BLaER1 treated with 17β-estradiol and CSF1 and Interleukin-3, amounts not matched to agents 10 nM and 100 nM (cell line): ENCODE measurements around the gene BLACAT1.
A peak's percentile ranks its signal among the peaks of the same experiment; 100 is the strongest.

Experiments
- H3K27ac ChIP-seq, 11 experiments: shearing (Covaris generic); formaldehyde crosslinking; 2 replicates each; pipeline ENCODE4 v1.8.1; 2022
- H3K27me3 ChIP-seq, 11 experiments: shearing (Covaris generic); formaldehyde crosslinking; 2 replicates each; pipeline ENCODE4 v1.8.1; 2022
- H3K36me3 ChIP-seq, 11 experiments: shearing (Covaris generic); formaldehyde crosslinking; 2 replicates each; pipeline ENCODE4 v1.8.1; 2022
- H3K4me1 ChIP-seq, 10 experiments: shearing (Covaris generic); formaldehyde crosslinking; 2 replicates each; pipeline ENCODE4 v1.8.1; 2022
- H3K4me2 ChIP-seq, 11 experiments: shearing (Covaris generic); formaldehyde crosslinking; 2 replicates each; pipeline ENCODE4 v1.8.1; 2022
- H3K4me3 ChIP-seq, 10 experiments: shearing (Covaris generic); formaldehyde crosslinking; 2 replicates each; pipeline ENCODE4 v1.8.1; 2022
- H3K9ac ChIP-seq, 11 experiments: shearing (Covaris generic); formaldehyde crosslinking; 2 replicates each; pipeline ENCODE4 v1.8.1; 2022
- H3K9me3 ChIP-seq, 11 experiments: shearing (Covaris generic); formaldehyde crosslinking; replicated peaks in 1 of 11; 2 replicates each; pipeline ENCODE4 v1.8.1; 2022
- H4K20me1 ChIP-seq, 11 experiments: shearing (Covaris generic); formaldehyde crosslinking; 2 replicates each; pipeline ENCODE4 v1.8.1; 2022
- Cebpa-rat ChIP-seq, 11 experiments: shearing (Covaris generic); IDR thresholded peaks; 2 replicates each; pipeline ENCODE4 v1.8.1; 2022

BLACAT1 gene

DNA sequence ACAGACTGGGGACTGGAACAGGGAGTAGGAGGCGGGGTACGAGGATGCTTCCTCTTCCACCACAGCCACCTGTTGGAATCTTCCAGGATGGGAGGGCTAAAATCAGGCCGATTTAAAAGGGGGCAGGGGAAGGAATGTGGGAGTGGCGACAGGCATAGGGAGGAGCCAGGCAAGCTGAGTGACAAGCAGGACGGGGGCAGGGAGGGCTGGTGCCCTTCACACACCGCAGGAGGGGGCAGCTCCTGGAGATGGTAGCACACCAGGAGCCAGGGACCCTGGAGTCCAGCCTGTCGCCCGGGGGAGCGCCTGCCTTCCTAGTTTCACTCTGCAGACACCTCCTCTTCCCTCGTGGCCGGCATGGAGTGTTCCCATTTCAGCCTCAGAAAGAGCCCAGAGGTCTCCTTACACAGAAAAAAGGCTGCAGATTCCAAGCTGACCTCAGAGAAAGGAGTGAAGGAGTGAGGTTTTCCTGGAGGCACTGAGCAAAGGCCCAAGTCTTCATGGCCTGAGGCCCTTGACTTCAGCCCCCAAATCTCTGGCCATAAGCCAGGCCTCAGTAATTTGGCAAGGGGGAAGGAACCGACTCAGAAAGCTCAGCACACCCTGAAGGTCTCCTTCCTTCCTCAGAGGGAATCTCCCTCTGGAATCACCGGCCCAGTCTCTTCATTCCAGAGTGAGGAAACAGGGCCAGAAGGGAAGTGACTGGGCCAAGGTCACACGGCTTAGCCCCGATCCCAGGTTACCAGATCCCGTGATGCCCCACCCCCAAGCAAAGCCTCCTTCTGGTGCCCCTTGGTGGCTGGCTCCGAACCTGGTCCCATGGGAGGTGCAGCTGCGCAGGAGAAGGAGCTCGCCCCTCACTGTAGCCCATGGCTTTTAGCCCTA is 8.1 kb downstream of the BLACAT1 start:
- H3K27me3 ChIP-seq = peaks cover 15 to 39% (median 33%) of the 10 kb centered on the region in 11 experiments
- H4K20me1 ChIP-seq = peaks cover 0 to 20% (median 0%) of the 10 kb centered on the region in 11 experiments; a peak in 5 of 22 replicates
- H3K4me1 ChIP-seq = peaks cover 12 to 37% (median 32%) of the 10 kb centered on the region in 10 experiments
- no peak for TF ChIP-seq Cebpa-rat (IDR thresholded peaks at IDR 0.05)
- no peak overlapping the region for H3K9ac ChIP-seq
- H3K27ac ChIP-seq = no peak overlapping the region
- no peaks in the 10 kb centered on the region for H3K36me3 ChIP-seq
- no peaks in the 10 kb centered on the region for H3K9me3 ChIP-seq
- no peak overlapping the region for H3K4me3 ChIP-seq
- H3K4me2 ChIP-seq = peak overlapping the region in 4 of 11 experiments; percentile 14 to 88 (median 60); a peak in 6 of 22 replicates

DNA sequence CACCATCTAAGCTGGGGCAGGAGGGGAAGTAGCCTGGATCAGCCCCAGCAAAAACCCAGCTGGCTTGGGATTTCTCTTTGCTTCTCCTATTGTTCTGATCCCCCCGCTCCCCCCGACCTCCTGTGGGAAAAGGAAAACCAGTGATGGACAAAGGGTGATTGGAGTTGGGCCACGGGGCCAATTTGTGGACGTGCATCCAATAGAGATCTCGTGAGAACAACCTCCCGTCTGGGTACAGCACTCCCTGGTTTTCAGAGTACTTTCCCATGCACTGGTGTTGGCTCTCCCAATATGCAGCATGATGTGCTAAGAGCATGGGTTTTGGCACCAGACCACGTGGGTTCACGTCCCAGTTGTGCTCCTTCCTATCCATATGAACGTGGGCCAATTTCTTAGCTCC is 9.0 kb downstream of the BLACAT1 start:
- Histone ChIP-seq H3K4me1 (peaks cover 20 to 46% (median 40%) of the 10 kb centered on the region in 10 experiments), H3K9ac (no peak overlapping the region), H3K4me3 (no peak overlapping the region), H3K4me2 (no peak overlapping the region), H3K36me3 (no peaks in the 10 kb centered on the region), H3K27ac (no peak overlapping the region), H3K9me3 (no peaks in the 10 kb centered on the region), H4K20me1 (peaks cover 0 to 29% (median 0%) of the 10 kb centered on the region in 11 experiments; a peak in 3 of 22 replicates), H3K27me3 (peaks cover 6 to 31% (median 24%) of the 10 kb centered on the region in 11 experiments)
- TF ChIP-seq Cebpa-rat (IDR thresholded peaks at IDR 0.05) = no peak

- H4K20me1 ChIP-seq = peaks cover 0 to 37% (median 0%) of the 10 kb centered on the region in 11 experiments; a peak in 4 of 22 replicates
- H3K4me1 ChIP-seq = peaks cover 33 to 55% (median 50%) of the 10 kb centered on the region in 10 experiments
- no peak overlapping the region for H3K4me3 ChIP-seq
- H3K36me3 ChIP-seq = no peaks in the 10 kb centered on the region
- H3K9ac ChIP-seq = no peak overlapping the region
- H3K9me3 ChIP-seq = no peaks in the 10 kb centered on the region
- no peak overlapping the region for H3K27ac ChIP-seq
- peaks cover 1 to 25% (median 13%) of the 10 kb centered on the region in 11 experiments; a peak in 16 of 22 replicates for H3K27me3 ChIP-seq
- TF ChIP-seq Cebpa-rat (IDR thresholded peaks at IDR 0.05) = no peak
- H3K4me2 ChIP-seq = peak overlapping the region in 4 of 11 experiments; percentile 24 to 43 (median 35); a peak in 5 of 22 replicates
Measured at GRCh38 chr1:205445646-205445935, 10.3 kb downstream of the BLACAT1 start.

DNA sequence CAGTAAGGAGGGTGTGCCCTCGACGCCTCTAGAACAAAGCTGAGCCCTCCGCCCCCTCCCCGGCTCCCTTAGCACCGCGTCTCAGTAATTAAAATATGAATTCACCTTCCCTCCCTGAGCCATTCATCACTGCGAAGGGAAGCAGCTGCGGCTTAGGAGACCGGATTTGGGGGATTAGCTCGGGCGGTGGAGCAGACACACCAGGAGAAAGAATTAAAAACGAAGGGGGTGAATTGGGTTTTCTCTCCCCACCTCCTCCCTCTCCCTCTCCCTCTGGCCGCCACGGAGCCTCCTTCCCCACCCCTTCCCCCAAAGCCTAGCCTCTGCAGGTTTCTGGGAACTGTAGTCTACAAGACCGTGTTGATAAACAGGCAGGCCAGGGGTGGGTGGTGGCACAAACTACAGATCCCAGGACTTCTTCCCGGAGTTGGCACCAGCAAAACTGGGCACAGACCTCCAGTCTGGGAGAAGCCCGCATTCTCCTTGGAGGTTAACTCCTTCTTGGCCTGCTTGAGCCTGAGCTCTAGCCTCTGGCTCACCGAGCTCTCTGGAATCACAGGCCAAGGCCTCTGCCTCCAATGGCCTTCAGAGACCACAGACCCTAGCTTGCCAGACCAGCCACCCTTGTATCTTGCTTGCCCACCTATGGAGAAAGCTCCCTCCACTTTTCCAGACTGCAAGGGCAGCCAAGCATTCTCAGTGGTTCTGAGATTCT is 10.8 kb downstream of the BLACAT1 start:
- Histone ChIP-seq H3K4me3 (no peak overlapping the region), H3K36me3 (no peaks in the 10 kb centered on the region), H3K27me3 (peaks cover 0 to 25% (median 12%) of the 10 kb centered on the region in 11 experiments; a peak in 13 of 22 replicates), H3K9me3 (no peaks in the 10 kb centered on the region), H3K27ac (no peak overlapping the region), H3K4me2 (peak overlapping the region in 8 of 11 experiments; percentile 24 to 43 (median 28); a peak in 11 of 22 replicates), H3K9ac (no peak overlapping the region), H4K20me1 (peaks cover 0 to 42% (median 0%) of the 10 kb centered on the region in 11 experiments; a peak in 5 of 22 replicates), H3K4me1 (peaks cover 38 to 56% (median 52%) of the 10 kb centered on the region in 10 experiments)
- no peak for TF ChIP-seq Cebpa-rat (IDR thresholded peaks at IDR 0.05)

GRCh38 chr1:205444300-205444930 is 11.4 kb downstream of the BLACAT1 start:
- Histone ChIP-seq H3K4me1 (peaks cover 41 to 59% (median 55%) of the 10 kb centered on the region in 10 experiments), H3K4me3 (no peak overlapping the region), H3K9ac (no peak overlapping the region)

DNA sequence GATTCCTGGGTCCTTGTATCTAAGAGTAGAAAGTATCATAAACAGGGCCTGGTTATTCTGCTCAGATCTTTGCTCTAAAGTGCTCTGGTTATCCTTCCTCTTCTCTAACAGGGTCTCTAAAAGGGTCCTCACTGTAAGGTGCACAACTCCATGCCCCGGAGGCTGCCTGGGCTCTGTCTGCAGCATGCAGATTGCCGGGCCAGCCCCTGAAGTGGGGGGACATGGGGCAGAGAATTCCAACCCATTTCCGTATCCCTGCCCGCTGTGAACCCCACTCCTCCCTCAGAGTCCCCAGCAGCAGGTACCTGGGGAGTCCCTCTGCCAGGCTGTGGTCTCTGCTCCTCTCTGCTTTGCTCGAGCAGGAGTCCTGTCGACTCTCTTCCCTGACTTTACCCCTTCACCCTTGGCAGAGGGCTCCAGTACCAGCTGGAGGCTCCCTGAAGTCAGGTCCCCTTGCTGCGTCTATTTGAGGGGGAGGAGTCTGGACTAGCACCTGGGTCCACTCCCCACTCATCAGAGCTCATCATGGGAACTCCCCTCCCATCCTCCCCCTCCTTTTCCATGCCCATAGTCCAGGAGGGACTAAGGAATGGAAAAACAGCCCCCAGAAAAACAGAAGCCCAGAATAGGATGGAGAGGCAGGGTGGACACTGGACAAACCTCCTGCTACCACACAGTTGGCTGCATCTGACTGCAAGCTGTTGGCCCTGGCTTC is 12.1 kb downstream of the BLACAT1 start:
- no peaks in the 10 kb centered on the region for H3K9me3 ChIP-seq
- H3K27me3 ChIP-seq = peaks cover 0 to 25% (median 12%) of the 10 kb centered on the region in 11 experiments; a peak in 13 of 22 replicates
- TF ChIP-seq Cebpa-rat (IDR thresholded peaks at IDR 0.05) = no peak
- no peak overlapping the region for H3K4me2 ChIP-seq
- H3K36me3 ChIP-seq = no peaks in the 10 kb centered on the region
- H3K9ac ChIP-seq = no peak overlapping the region
- peaks cover 41 to 59% (median 56%) of the 10 kb centered on the region in 10 experiments for H3K4me1 ChIP-seq
- peaks cover 0 to 46% (median 0%) of the 10 kb centered on the region in 11 experiments; a peak in 4 of 22 replicates for H4K20me1 ChIP-seq
- H3K4me3 ChIP-seq = no peak overlapping the region
- no peak overlapping the region for H3K27ac ChIP-seq

More at GRCh38 chr1:205444300-205444930, 11.4 kb downstream of the BLACAT1 start:
- no peaks in the 10 kb centered on the region for H3K9me3 ChIP-seq
- peaks cover 0 to 25% (median 12%) of the 10 kb centered on the region in 11 experiments; a peak in 13 of 22 replicates for H3K27me3 ChIP-seq
- H3K36me3 ChIP-seq = no peaks in the 10 kb centered on the region
- H4K20me1 ChIP-seq = peaks cover 0 to 46% (median 0%) of the 10 kb centered on the region in 11 experiments; a peak in 5 of 22 replicates
- no peak overlapping the region for H3K27ac ChIP-seq
- H3K4me2 ChIP-seq = peak overlapping the region in 2 of 11 experiments; percentile 35 to 43; a peak in 3 of 22 replicates
- TF ChIP-seq Cebpa-rat (IDR thresholded peaks at IDR 0.05) = no peak

DNA sequence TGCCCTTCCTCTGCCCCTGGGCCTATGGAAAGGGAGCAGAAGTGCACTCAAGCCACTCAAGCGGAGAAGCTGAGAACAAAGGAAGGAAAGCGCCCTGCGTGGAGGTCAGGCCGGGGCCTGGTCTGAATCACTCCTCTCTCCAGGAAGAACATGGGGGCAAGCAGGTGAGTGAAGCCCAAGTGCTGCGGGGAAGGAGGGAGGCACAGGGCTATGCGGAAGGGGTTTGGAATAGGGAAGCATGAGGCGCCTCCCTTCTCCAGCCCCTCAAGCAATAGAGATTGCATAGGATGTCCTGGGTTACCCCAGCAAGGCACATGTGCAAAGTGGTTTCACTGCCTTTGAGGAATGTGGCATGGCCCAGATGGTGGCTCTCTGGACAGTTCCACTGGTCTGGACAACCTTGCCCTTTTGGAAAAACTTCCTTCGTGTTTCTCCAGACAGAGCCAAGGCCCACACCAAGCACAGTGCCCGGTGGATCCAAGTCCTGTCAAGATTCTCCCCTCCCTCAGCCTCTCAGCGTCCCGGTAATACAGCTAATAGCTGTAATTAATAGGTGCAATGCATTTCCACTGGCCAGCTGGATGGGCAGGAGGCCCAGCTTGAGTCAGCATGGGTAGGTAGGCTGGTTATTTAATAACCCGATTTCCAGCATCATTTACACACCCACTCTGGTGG is 13.7 kb downstream of the BLACAT1 start:
- Histone ChIP-seq H3K4me1 (peaks cover 43 to 63% (median 58%) of the 10 kb centered on the region in 10 experiments), H3K27ac (peak overlapping the region in 4 of 11 experiments; percentile 69 to 79 (median 74); a peak in 4 of 22 replicates), H3K4me3 (0 out of 20 replicates have a peak overlapping the region, but pooled peaks of 1 of the 10 experiments have one; percentile 40), H3K9ac (peak overlapping the region in 7 of 11 experiments; percentile 1 to 67 (median 37); a peak in 5 of 22 replicates), H3K27me3 (peaks cover 0 to 25% (median 12%) of the 10 kb centered on the region in 11 experiments; a peak in 13 of 22 replicates), H3K4me2 (peak overlapping the region; percentile 77 to 97 (median 87)), H3K9me3 (no peaks in the 10 kb centered on the region), H3K36me3 (no peaks in the 10 kb centered on the region), H4K20me1 (peaks cover 0 to 53% (median 0%) of the 10 kb centered on the region in 11 experiments; a peak in 4 of 22 replicates)
- no peak for TF ChIP-seq Cebpa-rat (IDR thresholded peaks at IDR 0.05)
